Smooth muscle cell (in vitro differentiated cells): Measurements from ENCODE around the gene ACOX1. TPM values are rescaled to one million over a fixed set of nuclear protein-coding genes. Genes with fewer than 3 reads are reported as not detected.

ENCODE experiments used
- DNase-seq: peaks from one replicate; lab custom pipeline; 2025; ENCODE audit not compliant: unreplicated experiment; lab: John Stamatoyannopoulos, UW
- H2AFZ ChIP-seq: fragments of 200-600 bp; sonication (generic); 2 replicates; pipeline ENCODE4 v1.6.0; 2016; ENCODE audit warnings: antibody characterized with exemption, low read depth, mild to moderate bottlenecking
- H3F3A ChIP-seq: fragments of 200-600 bp; sonication (generic); 2 replicates; pipeline ENCODE4 v1.6.0; 2017; ENCODE audit warnings: antibody characterized with exemption, low read depth
- H3K27ac ChIP-seq: fragments of 200-600 bp; sonication (generic); 2 replicates; pipeline ENCODE4 v1.5.1; 2016; ENCODE audit warnings: low read depth, mild to moderate bottlenecking
- H3K27me3 ChIP-seq: fragments of 200-600 bp; sonication (generic); 2 replicates; pipeline ENCODE4 v1.6.1; 2016; ENCODE audit warnings: low read depth, mild to moderate bottlenecking
- H3K36me3 ChIP-seq: fragments of 200-600 bp; sonication (generic); 2 replicates; pipeline ENCODE4 v1.5.1; 2016; ENCODE audit warnings: low read depth
- H3K4me1 ChIP-seq: fragments of 200-600 bp; sonication (generic); 2 replicates; pipeline ENCODE4 v1.5.1; 2016; ENCODE audit warnings: low read depth
- H3K4me2 ChIP-seq: fragments of 200-600 bp; sonication (generic); 2 replicates; pipeline ENCODE4 v1.6.0; 2016; ENCODE audit warnings: mild to moderate bottlenecking
- H3K4me3 ChIP-seq: fragments of 200-600 bp; sonication (generic); 2 replicates; pipeline ENCODE4 v1.5.1; 2016; ENCODE audit warnings: mild to moderate bottlenecking
- H3K79me2 ChIP-seq: fragments of 200-600 bp; sonication (generic); 2 replicates; pipeline ENCODE4 v1.6.0; 2016; ENCODE audit warnings: low read depth, mild to moderate bottlenecking
- H3K9ac ChIP-seq: fragments of 200-600 bp; sonication (generic); 2 replicates; pipeline ENCODE4 v1.6.0; 2016; ENCODE audit warnings: low read depth
- H3K9me3 ChIP-seq: fragments of 200-600 bp; sonication (generic); replicated peaks from 2 replicates; pipeline ENCODE4 v1.5.1; 2016; ENCODE audit warnings: low read depth
- H4K20me1 ChIP-seq: fragments of 200-600 bp; sonication (generic); 2 replicates; pipeline ENCODE4 v1.6.0; 2016; ENCODE audit warnings: low read depth
- WGBS: methylation state at CpG from one replicate; pipeline ENCODE4 v1.1.7; 2016; ENCODE audit warnings: low lambda C conversion rate; 5-methylcytosine and 5-hydroxymethylcytosine counted together
- polyA plus RNA-seq: library from polyadenylated mRNA; unstranded; fragments of >200 nt; fragmentation: Nextera tagmentation; extraction: Ambion mirVana; gene quantifications from 2 replicates; pipeline ENCODE4 v1.2.1, GENCODE V29; 2016
- total RNA-seq: library from RNA; depleted of rRNA; stranded (reverse); fragments of >200 nt; gene quantifications from 2 replicates; pipeline ENCODE4 v1.2.3, GENCODE V29; 2014
- TF ChIP-seq, protein P1 (sequence below): fragments of 200-600 bp; sonication (generic); IDR thresholded peaks from 2 replicates; pipeline ENCODE4 v1.5.1; 2017; ENCODE audit warnings: borderline replicate concordance, mild to moderate bottlenecking, antibody characterized with exemption; ENCODE audit not compliant: insufficient read depth, poor library complexity, severe bottlenecking

ACOX1 gene
- total and polyA plus RNA-seq, 2 experiments from 2014 or later: 25.9 to 35.3 TPM

GRCh38 chr17:75995385-75995925 is 16.5 kb upstream of the ACOX1 start:
- Histone ChIP-seq H3F3A (no peaks in the 10 kb centered on the region), H3K27ac (peak overlapping the region; percentile 97), H2AFZ (no peak overlapping the region), H3K4me3 (no peak overlapping the region), H3K27me3 (no peaks in the 10 kb centered on the region), H3K4me2 (no peak overlapping the region), H3K9ac (no peak overlapping the region), H4K20me1 (no peaks in the 10 kb centered on the region), H3K9me3 (no peaks in the 10 kb centered on the region), H3K4me1 (no peaks in the 10 kb centered on the region), H3K36me3 (no peaks in the 10 kb centered on the region), H3K79me2 (no peaks in the 10 kb centered on the region)
- DNase-seq: no peak
- TF ChIP-seq, protein P1, sequence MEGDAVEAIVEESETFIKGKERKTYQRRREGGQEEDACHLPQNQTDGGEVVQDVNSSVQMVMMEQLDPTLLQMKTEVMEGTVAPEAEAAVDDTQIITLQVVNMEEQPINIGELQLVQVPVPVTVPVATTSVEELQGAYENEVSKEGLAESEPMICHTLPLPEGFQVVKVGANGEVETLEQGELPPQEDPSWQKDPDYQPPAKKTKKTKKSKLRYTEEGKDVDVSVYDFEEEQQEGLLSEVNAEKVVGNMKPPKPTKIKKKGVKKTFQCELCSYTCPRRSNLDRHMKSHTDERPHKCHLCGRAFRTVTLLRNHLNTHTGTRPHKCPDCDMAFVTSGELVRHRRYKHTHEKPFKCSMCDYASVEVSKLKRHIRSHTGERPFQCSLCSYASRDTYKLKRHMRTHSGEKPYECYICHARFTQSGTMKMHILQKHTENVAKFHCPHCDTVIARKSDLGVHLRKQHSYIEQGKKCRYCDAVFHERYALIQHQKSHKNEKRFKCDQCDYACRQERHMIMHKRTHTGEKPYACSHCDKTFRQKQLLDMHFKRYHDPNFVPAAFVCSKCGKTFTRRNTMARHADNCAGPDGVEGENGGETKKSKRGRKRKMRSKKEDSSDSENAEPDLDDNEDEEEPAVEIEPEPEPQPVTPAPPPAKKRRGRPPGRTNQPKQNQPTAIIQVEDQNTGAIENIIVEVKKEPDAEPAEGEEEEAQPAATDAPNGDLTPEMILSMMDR: no peak
- WGBS: 96% methylated on average over 7 of the region's 7 CpGs

GRCh38 chr17:75994802-75995370 is 15.9 kb upstream of the ACOX1 start:
- H3K36me3 ChIP-seq: no peaks in the 10 kb centered on the region
- no peaks in the 10 kb centered on the region for H3K4me1 ChIP-seq
- TF ChIP-seq, protein P1: no peak
- H3K27ac ChIP-seq: no peak overlapping the region
- WGBS: 97% methylated on average over 5 of the region's 5 CpGs
- no peak overlapping the region for H2AFZ ChIP-seq
- H4K20me1 ChIP-seq: no peaks in the 10 kb centered on the region
- H3K9me3 ChIP-seq: no peaks in the 10 kb centered on the region
- no peak overlapping the region for H3K4me2 ChIP-seq
- no peak overlapping the region for H3K4me3 ChIP-seq
- no peak for DNase-seq
- H3K79me2 ChIP-seq: no peaks in the 10 kb centered on the region
- H3F3A ChIP-seq: no peaks in the 10 kb centered on the region
- H3K9ac ChIP-seq: no peak overlapping the region
- no peaks in the 10 kb centered on the region for H3K27me3 ChIP-seq

GRCh38 chr17:75991396-75991795 is 12.4 kb upstream of the ACOX1 start:
- Histone ChIP-seq H3K4me2 (no peak overlapping the region), H3K9ac (no peak overlapping the region), H3F3A (no peaks in the 10 kb centered on the region), H3K9me3 (no peaks in the 10 kb centered on the region), H4K20me1 (no peaks in the 10 kb centered on the region), H3K4me1 (no peaks in the 10 kb centered on the region), H3K27me3 (no peaks in the 10 kb centered on the region), H3K36me3 (no peaks in the 10 kb centered on the region), H3K4me3 (no peak overlapping the region), H2AFZ (no peak overlapping the region), H3K27ac (no peak overlapping the region), H3K79me2 (no peaks in the 10 kb centered on the region)
- TF ChIP-seq, protein P1: no peak
- WGBS: 94% methylated on average over 9 of the region's 9 CpGs
- no peak for DNase-seq

- Histone ChIP-seq H3K36me3 (no peaks in the 10 kb centered on the region), H3K27me3 (no peaks in the 10 kb centered on the region), H3K27ac (no peak overlapping the region), H3K9me3 (no peaks in the 10 kb centered on the region), H4K20me1 (no peaks in the 10 kb centered on the region), H2AFZ (no peak overlapping the region), H3K4me2 (no peak overlapping the region), H3K4me1 (peaks cover 13% of the 10 kb centered on the region), H3K4me3 (no peak overlapping the region), H3K9ac (no peak overlapping the region), H3K79me2 (peaks cover 5% of the 10 kb centered on the region), H3F3A (peaks cover 4% of the 10 kb centered on the region)
- TF ChIP-seq, protein P1: no peak
- 77% methylated on average over 4 of the region's 4 CpGs for WGBS
- no peak for DNase-seq
These were observed 8.1 kb upstream of the ACOX1 start for GRCh38 chr17:75987041-75987440.
